GM21390 (cell line): ENCODE data around the gene AK8.
"Not testable (repeated sequence)": the region's sequence is repeated elsewhere in the genome, so short reads cannot be mapped to it uniquely, and the experiment has no call there.

Source experiments
- ATAC-seq: cut with Tn5 transposase; IDR thresholded peaks from one replicate; pipeline ENCODE4 v1.9.1; 2021; ENCODE audit not compliant: unreplicated experiment

The AK8 gene

GRCh38 chr9:132774886-132775285 lies 103.2 kb downstream of the AK8 start:
- ATAC-seq = no peak

DNA sequence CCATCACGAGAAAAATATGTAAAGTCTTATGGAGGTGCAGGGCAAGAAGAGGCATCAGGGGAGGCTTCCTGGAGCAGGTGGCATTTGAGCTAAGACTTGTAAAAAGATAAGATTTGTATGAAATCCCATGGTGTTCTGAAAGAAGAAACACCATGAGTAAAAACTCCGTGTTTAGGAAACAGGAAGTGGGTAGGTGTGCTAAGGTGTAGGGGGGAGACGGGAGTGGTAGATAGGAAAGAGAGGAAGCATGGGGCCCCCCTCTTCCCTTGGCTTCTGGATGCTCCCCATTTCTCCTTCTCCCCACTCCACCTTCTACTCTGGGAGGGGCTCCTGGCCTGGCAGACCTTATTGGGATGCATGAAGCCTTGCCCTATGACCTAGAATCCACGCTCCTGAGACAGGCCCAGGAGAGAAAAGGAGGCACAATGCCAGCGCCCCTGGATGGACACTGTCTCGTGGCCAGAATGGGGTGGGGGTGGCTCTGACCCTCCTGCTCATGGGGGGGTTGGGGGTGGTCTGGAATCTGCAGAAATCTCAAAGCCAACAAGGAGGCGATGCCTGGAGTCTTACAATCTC lies 104.2 kb downstream of the AK8 start:
- no peak for ATAC-seq

DNA sequence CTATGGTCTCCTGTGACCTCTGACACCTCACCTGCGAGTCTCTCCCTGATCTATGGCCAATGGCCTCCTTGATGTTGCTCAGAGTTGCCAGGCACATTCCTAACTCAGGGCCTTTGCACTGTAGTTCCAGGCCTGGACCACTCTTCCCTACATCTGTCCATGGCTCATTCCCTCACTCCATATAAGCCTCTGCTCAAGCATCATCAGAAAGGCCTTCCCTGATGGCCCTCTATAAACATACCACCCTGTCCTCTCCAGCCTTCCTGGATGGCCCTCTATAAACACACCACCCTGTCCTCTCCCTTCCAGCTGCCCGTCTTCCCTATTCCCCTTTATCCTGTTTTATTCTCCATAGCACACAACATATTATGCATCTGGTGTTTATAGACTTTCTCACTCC lies 105.0 kb downstream of the AK8 start:
- no peak for ATAC-seq

- ATAC-seq = not testable (repeated sequence)
Observed at GRCh38 chr9:132771752-132772151, 106.3 kb downstream of the AK8 start.

DNA sequence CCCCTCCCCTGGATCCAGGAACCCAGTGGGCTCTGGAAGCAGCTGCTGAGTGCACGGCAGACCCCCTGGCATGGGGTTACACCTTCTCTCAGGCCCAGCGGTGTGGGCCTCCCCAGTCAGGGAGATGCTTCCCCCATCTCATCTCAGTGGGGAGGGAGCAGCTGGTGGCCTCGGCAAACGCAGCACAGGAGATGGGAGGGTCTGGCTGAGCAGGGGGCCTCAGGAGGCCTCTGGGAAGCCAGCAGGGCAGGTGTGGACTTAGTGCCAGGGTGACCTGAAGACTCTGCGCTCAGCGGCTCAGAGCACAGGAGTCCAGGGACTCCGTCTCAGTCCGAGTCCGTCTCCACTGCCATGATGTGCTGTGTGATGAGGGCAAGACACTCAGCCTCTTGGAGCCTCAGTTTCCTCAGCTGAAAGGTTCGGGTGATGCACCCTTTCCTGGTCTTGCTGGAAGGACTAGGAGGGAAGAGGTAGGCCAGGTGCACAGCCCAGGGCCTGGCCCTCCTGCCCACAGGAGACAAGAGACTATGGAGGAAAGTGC lies 107.2 kb downstream of the AK8 start:
- no peak for ATAC-seq

GRCh38 chr9:132769906-132770769 lies 107.9 kb downstream of the AK8 start:
- ATAC-seq = peak; percentile 67

DNA sequence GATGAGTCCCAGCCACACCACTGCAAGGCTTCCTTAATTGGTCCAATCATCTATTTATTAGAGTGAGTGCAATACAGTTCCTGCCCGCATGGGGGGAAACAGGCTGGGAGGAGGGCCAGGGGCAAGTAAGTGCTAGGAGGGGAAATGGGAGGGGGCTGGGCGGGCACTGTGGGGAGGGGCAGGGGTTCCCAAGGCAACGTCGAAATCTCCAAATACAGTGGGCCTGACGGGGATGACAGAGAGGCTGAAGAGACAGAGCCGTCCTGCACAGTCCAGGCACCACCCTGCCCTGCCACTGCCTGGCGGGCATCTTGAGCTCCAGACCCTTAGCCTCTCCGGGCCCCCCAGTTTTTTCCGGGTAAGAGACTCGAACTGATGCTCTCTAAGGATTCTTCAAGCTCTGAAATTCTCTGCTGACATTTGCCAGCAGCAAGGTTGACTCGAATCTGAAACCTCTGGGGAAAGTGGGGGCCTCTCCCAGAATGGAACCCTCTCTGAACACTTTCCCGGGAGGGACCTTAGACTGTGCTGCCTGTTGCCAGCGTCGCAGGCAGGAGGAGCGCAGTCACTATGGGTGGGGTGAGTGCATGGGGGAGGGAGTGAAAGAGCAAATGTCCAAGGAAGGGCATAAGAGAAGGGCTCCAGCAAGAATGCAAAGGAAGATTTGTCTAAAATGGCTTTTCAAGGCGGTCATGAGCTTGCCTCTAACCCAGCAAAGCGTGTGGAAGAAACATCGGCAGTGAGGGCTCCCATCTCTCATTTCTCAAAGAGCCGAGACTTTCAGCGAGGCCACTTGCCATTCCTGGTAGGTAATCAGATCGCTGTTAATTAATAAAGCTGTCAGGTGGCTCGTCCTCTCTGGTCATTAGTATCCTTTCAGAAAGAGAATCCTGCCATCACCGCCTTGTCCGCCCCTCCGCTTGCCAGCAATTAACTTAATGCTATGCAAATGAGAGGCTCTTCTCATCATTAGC lies 108.9 kb downstream of the AK8 start:
- peak; percentile 54 for ATAC-seq

GRCh38 chr9:132763574-132763973 lies 114.5 kb downstream of the AK8 start:
- ATAC-seq = no peak

GRCh38 chr9:132762896-132763295 lies 115.2 kb downstream of the AK8 start:
- no peak for ATAC-seq

DNA sequence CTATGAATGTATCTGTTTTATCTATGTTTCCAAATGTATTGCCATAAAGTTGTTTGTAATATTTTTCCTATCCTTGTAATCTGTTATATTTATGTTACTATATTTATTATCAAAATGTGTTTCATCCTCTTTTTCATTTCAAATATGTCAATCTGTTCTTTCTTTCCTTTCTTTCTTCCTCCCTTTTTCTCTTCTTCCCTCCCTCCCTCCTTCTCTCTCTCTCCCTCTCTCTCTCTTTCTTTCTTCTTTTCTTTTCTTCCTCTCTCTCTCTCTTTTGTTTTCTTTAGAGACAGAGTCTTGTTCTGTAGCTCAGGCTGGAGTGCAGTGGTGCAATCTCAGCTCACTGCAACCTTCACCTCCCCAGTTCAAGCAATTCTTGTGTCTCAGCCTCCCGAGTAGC lies 116.5 kb downstream of the AK8 start:
- ATAC-seq = no peak

- ATAC-seq = no peak
Observed at GRCh38 chr9:132760057-132760456, 118.0 kb downstream of the AK8 start.

DNA sequence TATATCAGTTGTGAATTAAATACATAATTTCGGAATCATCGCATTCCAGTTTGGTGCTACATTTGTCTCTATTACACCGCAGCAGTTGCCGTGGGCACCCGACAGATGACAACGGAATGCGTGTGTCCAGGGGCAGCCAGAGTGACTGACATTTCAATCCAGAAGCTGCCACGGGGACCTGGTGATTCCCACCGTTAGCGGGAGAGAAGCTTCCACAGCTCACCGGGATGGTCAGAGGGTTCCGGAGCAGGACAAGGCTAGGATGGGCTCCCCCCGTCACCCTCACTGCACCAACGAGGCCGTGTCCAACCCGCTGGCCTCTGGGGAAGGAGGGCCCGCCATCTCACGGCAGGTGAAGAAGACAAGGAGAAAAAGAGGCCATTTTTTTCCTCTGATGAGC lies 121.1 kb downstream of the AK8 start:
- no peak for ATAC-seq

DNA sequence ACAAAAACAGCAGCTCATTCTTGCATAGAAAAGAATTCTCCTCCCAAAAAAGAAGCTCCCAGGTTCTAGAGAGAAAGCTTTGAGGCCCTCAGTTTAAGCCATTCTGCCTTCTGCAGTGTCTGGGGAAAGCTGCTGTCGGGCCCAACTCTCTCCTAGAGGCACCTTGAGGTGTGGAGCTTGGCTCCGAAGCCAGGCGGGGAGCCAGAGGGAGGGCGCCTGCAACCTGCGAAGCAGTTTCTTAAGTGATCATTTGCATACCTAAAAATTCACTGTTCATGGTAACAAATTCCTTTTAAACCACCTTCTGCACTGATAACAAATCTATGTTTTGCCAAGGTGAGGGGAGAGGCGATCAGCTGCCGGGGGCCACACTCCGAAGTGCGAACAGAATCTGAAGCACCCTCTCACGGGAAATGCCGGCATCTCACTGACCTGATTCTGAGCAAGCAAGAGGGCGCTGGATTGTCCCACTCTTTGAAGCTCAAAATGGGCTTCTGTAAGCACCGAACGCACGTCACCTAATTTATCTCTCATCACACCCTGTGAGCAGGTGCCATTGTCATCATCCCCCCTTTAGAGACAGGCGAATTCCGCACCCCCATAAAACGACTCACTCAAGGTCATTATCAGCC lies 121.8 kb downstream of the AK8 start:
- ATAC-seq = no peak

DNA sequence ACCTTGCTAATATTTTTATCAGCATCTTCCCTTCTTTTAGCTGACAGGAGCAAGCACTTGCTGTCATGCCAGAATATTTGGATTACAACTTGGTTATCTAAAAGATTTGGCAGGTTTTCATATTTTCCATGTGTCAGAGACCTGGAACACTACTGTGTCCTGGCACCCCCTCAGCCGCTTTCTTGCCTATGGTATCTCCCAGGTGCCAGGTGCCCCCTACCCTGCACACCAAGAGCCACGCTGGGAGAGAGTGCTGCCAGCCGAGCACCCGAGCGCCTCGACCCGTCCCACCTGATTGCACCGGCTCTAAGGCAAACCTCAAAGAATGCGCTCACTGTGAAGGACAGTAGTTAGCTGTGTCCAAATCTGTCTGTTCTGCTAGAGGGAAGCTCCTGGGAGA lies 123.0 kb downstream of the AK8 start:
- ATAC-seq = no peak

DNA sequence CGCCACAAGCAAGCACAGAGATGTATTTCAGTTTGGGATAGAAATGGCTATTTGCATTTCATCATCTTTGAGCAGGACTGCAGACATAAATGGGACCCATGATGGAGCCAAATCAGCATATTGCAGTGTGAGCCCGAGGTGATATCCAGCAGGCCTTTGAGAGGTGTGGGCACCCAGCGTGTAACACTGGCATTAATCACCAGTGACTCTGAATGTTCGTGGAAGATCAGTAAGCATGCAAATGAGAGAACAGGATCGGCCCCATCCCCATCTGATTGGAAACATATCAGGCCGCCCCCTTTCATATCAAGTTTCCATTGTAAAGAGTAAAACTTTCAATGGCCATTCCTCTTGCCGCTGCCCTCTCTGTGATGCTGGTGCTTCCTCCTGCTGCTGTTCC lies 123.8 kb downstream of the AK8 start:
- ATAC-seq = no peak

- no peak for ATAC-seq
Observed at GRCh38 chr9:132753593-132753880, 124.5 kb downstream of the AK8 start.

DNA sequence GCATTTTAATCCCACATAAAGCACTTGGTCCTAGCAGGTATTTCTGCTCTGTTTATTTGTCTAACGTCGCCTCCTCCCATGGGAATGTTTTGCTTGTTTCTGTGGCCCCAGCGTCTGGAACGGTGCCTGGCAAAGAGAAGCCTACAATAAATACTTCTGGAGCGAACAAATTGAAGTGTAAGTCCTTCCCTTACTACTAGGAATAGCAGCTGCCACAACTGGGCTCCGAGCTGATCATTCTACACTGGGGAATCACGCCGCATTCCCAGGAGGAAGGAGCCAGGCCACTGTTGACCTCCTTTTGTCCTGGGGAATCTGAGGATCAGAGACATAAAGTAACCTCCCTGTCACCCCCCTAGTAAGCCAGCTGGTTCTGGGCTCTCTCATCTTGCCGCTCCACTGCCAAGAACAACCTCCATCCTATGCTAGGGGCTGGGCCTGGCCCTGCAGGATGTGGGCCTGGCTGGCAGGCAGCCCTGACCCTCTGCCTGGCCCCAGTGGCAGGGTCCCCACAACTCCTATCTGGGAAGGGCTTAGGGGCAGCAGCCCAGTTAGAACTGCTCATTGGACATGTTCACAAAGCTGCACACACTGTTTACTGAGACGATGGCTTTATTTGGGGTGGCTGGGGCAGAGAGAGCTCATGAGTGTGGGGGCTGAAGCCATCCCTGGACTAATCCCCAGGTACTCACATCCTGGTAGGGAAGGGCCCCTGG lies 125.0 kb downstream of the AK8 start:
- ATAC-seq = no peak

DNA sequence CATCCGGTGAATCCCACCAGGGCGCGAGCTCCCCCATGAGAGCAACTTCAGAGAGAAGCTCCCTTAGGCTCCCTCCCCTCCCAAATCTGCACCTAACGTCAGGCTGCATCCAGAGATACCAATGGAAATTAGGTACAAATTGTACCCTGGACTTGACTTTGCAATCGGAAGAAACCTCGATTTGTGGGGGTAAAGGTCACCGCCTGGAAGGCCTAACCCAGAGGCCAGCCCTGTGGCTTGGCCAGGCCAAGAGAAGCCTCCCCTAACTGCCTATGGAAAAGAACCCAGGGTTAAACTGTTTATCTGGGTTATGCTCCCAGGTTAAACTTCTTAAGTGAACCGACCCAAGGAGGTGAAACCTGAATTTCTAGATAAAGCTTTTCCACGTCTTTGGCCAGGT lies 127.4 kb downstream of the AK8 start:
- no peak for ATAC-seq

DNA sequence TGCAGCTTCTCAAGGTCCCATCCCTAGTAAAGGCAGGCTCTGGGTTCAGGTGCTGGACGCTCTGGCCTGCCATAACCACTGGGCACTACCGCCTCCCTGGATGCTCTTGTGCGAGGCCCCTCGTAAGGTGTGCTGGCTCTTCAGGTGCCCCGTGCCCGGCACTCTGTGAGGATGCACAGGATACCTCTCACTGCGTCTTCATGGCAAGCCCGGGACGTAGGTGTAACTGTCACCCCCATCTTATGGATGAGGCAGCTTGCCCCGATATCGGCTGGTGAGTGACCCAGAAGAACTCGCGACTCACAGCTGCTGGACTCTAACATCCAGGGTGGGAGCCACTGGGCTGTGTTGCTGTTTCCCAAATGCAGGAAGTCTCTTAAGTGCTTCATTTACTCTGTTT lies 128.8 kb downstream of the AK8 start:
- no peak for ATAC-seq

DNA sequence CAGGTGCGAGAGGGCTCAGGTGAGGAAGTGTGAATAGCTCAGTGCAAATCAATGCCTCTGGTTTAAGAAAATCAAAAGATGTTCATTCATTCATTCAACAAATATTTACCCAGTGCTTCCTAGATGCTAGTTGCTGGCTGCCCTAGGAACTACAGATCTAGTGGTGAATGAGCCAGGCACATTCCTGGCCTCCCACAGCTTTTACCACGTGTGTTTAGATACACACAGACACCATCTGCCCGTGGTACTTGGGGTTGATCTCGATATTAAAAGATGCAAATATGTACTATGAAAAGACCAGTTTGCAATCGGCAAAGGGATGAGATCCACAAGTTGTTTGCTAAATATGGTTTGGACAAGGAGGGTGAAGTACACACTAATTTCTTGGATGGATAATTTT lies 129.6 kb downstream of the AK8 start:
- ATAC-seq = no peak
